HG03064 (cell line): ENCODE measurements around the gene PNPLA3.

ENCODE experiments used
- ATAC-seq: cut with Tn5 transposase; IDR thresholded peaks from one replicate; pipeline ENCODE4 v1.9.1; 2021; ENCODE audit warnings: low read depth; ENCODE audit not compliant: unreplicated experiment

PNPLA3 gene

GRCh38 chr22:43988116-43988820 lies 64.7 kb downstream of the PNPLA3 start:
- ATAC-seq, result no peak

GRCh38 chr22:43988960-43989359 lies 65.4 kb downstream of the PNPLA3 start:
- ATAC-seq, result no peak

- ATAC-seq, result no peak
Observed at GRCh38 chr22:43990044-43990443, 66.4 kb downstream of the PNPLA3 start.

GRCh38 chr22:43991316-43992020 lies 67.9 kb downstream of the PNPLA3 start:
- ATAC-seq, result no peak

DNA sequence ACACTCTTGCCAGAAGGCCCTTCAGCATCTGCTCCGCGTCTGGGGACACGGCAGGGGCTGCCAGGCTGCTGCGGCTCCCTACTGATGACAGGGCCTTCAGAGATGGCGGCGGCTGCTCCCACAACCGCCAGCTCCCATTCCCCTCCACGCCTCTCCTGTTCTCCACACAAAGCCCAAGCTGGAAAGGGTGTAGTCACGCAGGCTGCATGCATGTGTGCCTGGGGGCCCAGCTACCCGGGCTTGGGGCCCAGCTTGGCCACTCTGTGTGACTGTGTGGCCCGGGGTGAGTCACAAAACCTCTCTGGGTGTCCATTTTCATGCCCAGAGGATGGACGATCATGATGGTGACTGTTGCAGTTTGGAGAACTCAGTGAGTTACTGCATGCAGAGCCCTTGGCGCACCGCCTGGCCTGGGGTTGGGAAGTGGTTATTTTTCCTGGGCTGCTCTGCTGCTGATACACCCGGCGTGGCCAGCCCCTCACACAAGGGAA lies 68.8 kb downstream of the PNPLA3 start:
- no peak for ATAC-seq

- no peak for ATAC-seq
Observed at GRCh38 chr22:43993072-43993760, 69.6 kb downstream of the PNPLA3 start.

GRCh38 chr22:43994006-43994405 lies 70.4 kb downstream of the PNPLA3 start:
- no peak for ATAC-seq

DNA sequence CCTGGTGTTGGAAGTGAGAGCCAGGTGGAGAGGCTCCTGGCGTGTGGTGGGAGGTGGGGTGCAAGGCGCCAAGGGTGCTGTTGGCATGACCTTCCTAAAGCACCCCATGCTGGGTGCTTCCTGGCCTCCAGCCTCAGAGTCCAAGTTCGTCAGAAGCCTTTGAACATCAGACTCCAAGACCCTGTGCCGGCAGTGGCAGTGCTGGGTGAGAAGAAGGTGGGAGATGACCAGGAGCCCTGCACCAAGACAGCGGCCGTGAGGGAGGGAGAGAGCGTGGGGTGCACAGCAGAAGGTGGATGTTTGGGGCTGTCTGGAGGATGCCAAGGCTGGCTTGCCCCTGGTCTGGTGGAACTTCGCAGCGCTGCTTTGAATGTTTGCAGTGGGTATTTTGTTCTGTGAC lies 70.8 kb downstream of the PNPLA3 start:
- ATAC-seq, result no peak

- ATAC-seq, result no peak
Observed at GRCh38 chr22:43995057-43995685, 71.6 kb downstream of the PNPLA3 start.

- no peak for ATAC-seq
Observed at GRCh38 chr22:43995798-43996169, 72.2 kb downstream of the PNPLA3 start.

- no peak for ATAC-seq
Observed at GRCh38 chr22:43996170-43996980, 72.8 kb downstream of the PNPLA3 start.

- no peak for ATAC-seq
Observed at GRCh38 chr22:43996981-43997265, 73.3 kb downstream of the PNPLA3 start.
